Uterus (tissue), 2 donors: ENCODE results near the gene SVIL.

ENCODE experiments used
- POLR2A ChIP-seq, 2 donors: fragments of 450-650 bp; IDR thresholded peaks; one replicate each; pipeline ENCODE4 v1.6.1; 2016; ENCODE audit warnings: antibody characterized with exemption in 2 of 2, mild to moderate bottlenecking in 1 of 2, moderate library complexity in 1 of 2
- TF ChIP-seq, protein P1 (sequence below), 4 experiments: fragments of 200-600 bp in 2 of 4; fragments of 450-650 bp in 2 of 4; sonication (generic) in 2 of 4; IDR thresholded peaks; one replicate each; pipeline ENCODE4 v1.5.1; 2016 to 2019; ENCODE audit warnings: antibody characterized with exemption in 4 of 4, mild to moderate bottlenecking in 2 of 4, moderate library complexity in 1 of 4

DNA sequence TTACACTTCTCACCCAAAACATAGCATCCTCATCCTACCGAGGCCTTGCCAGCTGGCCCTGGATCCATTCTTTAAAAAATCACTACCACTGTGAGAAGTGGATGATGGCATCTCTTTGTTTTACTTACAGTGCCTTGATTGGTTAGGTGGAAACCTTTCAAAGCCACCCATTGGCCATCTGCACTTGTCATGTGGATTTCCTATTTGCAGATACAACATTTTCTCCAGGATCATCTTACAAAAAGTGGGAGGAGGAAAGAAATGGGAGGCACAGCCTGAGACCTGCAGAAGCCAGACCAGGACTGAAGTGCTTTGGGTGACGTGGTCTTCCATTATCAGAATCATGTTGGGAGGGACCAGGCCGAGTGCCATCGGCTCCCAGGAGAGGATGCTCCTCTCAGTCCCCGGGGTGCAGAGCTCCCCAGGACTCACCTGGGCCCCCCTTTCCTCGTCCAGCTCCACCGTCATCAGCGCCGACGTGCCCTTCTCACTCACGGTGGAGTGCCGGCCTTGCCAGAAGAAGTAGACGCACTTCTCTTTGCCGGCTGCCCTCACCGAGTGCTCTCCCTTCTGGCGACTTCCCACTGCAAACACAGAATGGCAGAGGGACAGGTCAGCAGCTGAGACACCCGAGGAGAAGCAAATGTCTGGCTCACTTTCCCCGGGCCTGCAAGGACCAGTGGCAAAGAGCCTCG lies 161.2 kb downstream of the SVIL start:
- TF ChIP-seq, protein P1, sequence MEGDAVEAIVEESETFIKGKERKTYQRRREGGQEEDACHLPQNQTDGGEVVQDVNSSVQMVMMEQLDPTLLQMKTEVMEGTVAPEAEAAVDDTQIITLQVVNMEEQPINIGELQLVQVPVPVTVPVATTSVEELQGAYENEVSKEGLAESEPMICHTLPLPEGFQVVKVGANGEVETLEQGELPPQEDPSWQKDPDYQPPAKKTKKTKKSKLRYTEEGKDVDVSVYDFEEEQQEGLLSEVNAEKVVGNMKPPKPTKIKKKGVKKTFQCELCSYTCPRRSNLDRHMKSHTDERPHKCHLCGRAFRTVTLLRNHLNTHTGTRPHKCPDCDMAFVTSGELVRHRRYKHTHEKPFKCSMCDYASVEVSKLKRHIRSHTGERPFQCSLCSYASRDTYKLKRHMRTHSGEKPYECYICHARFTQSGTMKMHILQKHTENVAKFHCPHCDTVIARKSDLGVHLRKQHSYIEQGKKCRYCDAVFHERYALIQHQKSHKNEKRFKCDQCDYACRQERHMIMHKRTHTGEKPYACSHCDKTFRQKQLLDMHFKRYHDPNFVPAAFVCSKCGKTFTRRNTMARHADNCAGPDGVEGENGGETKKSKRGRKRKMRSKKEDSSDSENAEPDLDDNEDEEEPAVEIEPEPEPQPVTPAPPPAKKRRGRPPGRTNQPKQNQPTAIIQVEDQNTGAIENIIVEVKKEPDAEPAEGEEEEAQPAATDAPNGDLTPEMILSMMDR (IDR thresholded peaks at IDR 0.05): no peak
- no peak for TF ChIP-seq POLR2A (IDR thresholded peaks at IDR 0.05)
